Ectodermal cell (in vitro differentiated cells): Measurements from ENCODE around the gene SPPL2C.

Experiments used
- H3K27ac ChIP-seq: 2 replicates; pipeline ENCODE4 v1.7.0; 2013; ENCODE audit warnings: mild to moderate bottlenecking, low read depth, low read length; ENCODE audit not compliant: insufficient read depth, poor library complexity, severe bottlenecking
- H3K27me3 ChIP-seq: 2 replicates; pipeline ENCODE4 v1.7.0; 2013; ENCODE audit warnings: mild to moderate bottlenecking, low read length; ENCODE audit not compliant: insufficient read depth, control insufficient read depth, poor library complexity, severe bottlenecking
- H3K36me3 ChIP-seq: one replicate; pipeline ENCODE4 v1.7.0; 2013; ENCODE audit warnings: low read length; ENCODE audit not compliant: control insufficient read depth, insufficient read depth
- H3K4me1 ChIP-seq: one replicate; pipeline ENCODE4 v1.7.0; 2013; ENCODE audit warnings: low read length; ENCODE audit not compliant: control insufficient read depth, insufficient read depth
- H3K4me3 ChIP-seq: 2 replicates; pipeline ENCODE4 v1.7.0; 2013; ENCODE audit warnings: low read depth, low read length, control low read depth; ENCODE audit not compliant: insufficient read depth
- H3K9me3 ChIP-seq: 2 replicates; pipeline ENCODE4 v1.7.0; 2013; ENCODE audit warnings: mild to moderate bottlenecking, low read length, moderate library complexity; ENCODE audit not compliant: control insufficient read depth
- WGBS, 2 experiments: methylation state at CpG; one replicate each; pipeline ENCODE4 v1.1.7; 2013; ENCODE audit warnings: missing lambda C conversion rate in 2 of 2; 5-methylcytosine and 5-hydroxymethylcytosine counted together

Gene SPPL2C

GRCh38 chr17:45818041-45818440 lies 26.6 kb upstream of the SPPL2C start:
- Histone ChIP-seq H3K36me3 (no peaks in the 10 kb centered on the region), H3K4me3 (no peak overlapping the region), H3K27me3 (no peaks in the 10 kb centered on the region), H3K9me3 (no peaks in the 10 kb centered on the region), H3K4me1 (peaks cover 6% of the 10 kb centered on the region), H3K27ac (no peak overlapping the region)
- 87 to 88% methylated on average over 6 of the region's 6 CpGs for WGBS, 2 experiments

- WGBS, 2 experiments, result 90 to 91% methylated on average over 4 of the region's 4 CpGs
- Histone ChIP-seq H3K36me3 (no peaks in the 10 kb centered on the region), H3K4me3 (no peak overlapping the region), H3K27ac (no peak overlapping the region), H3K27me3 (no peaks in the 10 kb centered on the region), H3K4me1 (peaks cover 4% of the 10 kb centered on the region), H3K9me3 (no peaks in the 10 kb centered on the region)
Observed at GRCh38 chr17:45818699-45819098, 26.0 kb upstream of the SPPL2C start.

GRCh38 chr17:45819632-45820031 lies 25.0 kb upstream of the SPPL2C start:
- WGBS, 2 experiments, result 81 to 84% methylated on average over 6 of the region's 6 CpGs
- Histone ChIP-seq H3K36me3 (no peaks in the 10 kb centered on the region), H3K4me1 (no peaks in the 10 kb centered on the region), H3K27ac (no peak overlapping the region), H3K9me3 (no peaks in the 10 kb centered on the region), H3K27me3 (no peaks in the 10 kb centered on the region), H3K4me3 (no peak overlapping the region)

- no peak overlapping the region for H3K27ac ChIP-seq
- 84 to 89% methylated on average over 6 of the region's 6 CpGs for WGBS, 2 experiments
- no peak overlapping the region for H3K4me3 ChIP-seq
Observed at GRCh38 chr17:45820052-45820780, 24.5 kb upstream of the SPPL2C start.

GRCh38 chr17:45821147-45821546 lies 23.5 kb upstream of the SPPL2C start:
- H3K36me3 ChIP-seq, result no peaks in the 10 kb centered on the region
- no peak overlapping the region for H3K27ac ChIP-seq
- H3K4me1 ChIP-seq, result no peaks in the 10 kb centered on the region
- no peak overlapping the region for H3K4me3 ChIP-seq
- WGBS, 2 experiments, result 92% methylated on average over 9 of the region's 9 CpGs
- H3K9me3 ChIP-seq, result no peaks in the 10 kb centered on the region
- no peaks in the 10 kb centered on the region for H3K27me3 ChIP-seq

More at GRCh38 chr17:45820052-45820780, 24.5 kb upstream of the SPPL2C start:
- Histone ChIP-seq H3K36me3 (no peaks in the 10 kb centered on the region), H3K4me1 (no peaks in the 10 kb centered on the region), H3K27me3 (no peaks in the 10 kb centered on the region), H3K9me3 (no peaks in the 10 kb centered on the region)

GRCh38 chr17:45823598-45823997 lies 21.1 kb upstream of the SPPL2C start:
- Histone ChIP-seq H3K9me3 (no peaks in the 10 kb centered on the region), H3K27me3 (no peaks in the 10 kb centered on the region), H3K4me1 (no peaks in the 10 kb centered on the region), H3K4me3 (no peak overlapping the region), H3K27ac (no peak overlapping the region), H3K36me3 (no peaks in the 10 kb centered on the region)
- WGBS, 2 experiments, result 84 to 86% methylated on average over 10 of the region's 10 CpGs

- WGBS, 2 experiments, result 83% methylated on average over 7 of the region's 7 CpGs
- H3K4me3 ChIP-seq, result no peak overlapping the region
- no peaks in the 10 kb centered on the region for H3K4me1 ChIP-seq
- H3K36me3 ChIP-seq, result no peaks in the 10 kb centered on the region
- no peaks in the 10 kb centered on the region for H3K9me3 ChIP-seq
- no peak overlapping the region for H3K27ac ChIP-seq
- H3K27me3 ChIP-seq, result no peaks in the 10 kb centered on the region
Observed at GRCh38 chr17:45824475-45824874, 20.2 kb upstream of the SPPL2C start.

GRCh38 chr17:45824901-45825492 lies 19.7 kb upstream of the SPPL2C start:
- H3K9me3 ChIP-seq, result no peaks in the 10 kb centered on the region
- WGBS, 2 experiments, result 87 to 90% methylated on average over 13 of the region's 13 CpGs
- no peaks in the 10 kb centered on the region for H3K4me1 ChIP-seq
- H3K27me3 ChIP-seq, result no peaks in the 10 kb centered on the region
- H3K27ac ChIP-seq, result no peak overlapping the region
- no peak overlapping the region for H3K4me3 ChIP-seq
- H3K36me3 ChIP-seq, result no peaks in the 10 kb centered on the region

- Histone ChIP-seq H3K27me3 (no peaks in the 10 kb centered on the region), H3K9me3 (no peaks in the 10 kb centered on the region), H3K36me3 (no peaks in the 10 kb centered on the region), H3K27ac (no peak overlapping the region), H3K4me1 (no peaks in the 10 kb centered on the region), H3K4me3 (no peak overlapping the region)
- 93 to 95% methylated on average over 14 of the region's 14 CpGs for WGBS, 2 experiments
Observed at GRCh38 chr17:45825792-45826191, 18.9 kb upstream of the SPPL2C start.

- 92 to 93% methylated on average over 16 of the region's 16 CpGs for WGBS, 2 experiments
Observed at GRCh38 chr17:45826919-45827588, 17.6 kb upstream of the SPPL2C start.

More at GRCh38 chr17:45826919-45827588, 17.6 kb upstream of the SPPL2C start:
- Histone ChIP-seq H3K4me3 (no peak overlapping the region), H3K27me3 (no peaks in the 10 kb centered on the region), H3K4me1 (no peaks in the 10 kb centered on the region), H3K27ac (no peak overlapping the region), H3K36me3 (no peaks in the 10 kb centered on the region), H3K9me3 (no peaks in the 10 kb centered on the region)
